Stimulated activated CD4-positive, alpha-beta T cell treated with anti-CD3 and anti-CD28 coated beads, Interleukin-1b, Interleukin-23, amount 100 ng/mL, for 48 hours (primary cell): ENCODE data around the gene FAM89B.
"Not testable (repeated sequence)": the region's sequence is repeated elsewhere in the genome, so short reads cannot be mapped to it uniquely, and the experiment has no call there.

ENCODE experiments used
- DNase-seq: peaks from one replicate; pipeline ENCODE4 v3.0.0-alpha.2; 2020

Gene FAM89B

DNA sequence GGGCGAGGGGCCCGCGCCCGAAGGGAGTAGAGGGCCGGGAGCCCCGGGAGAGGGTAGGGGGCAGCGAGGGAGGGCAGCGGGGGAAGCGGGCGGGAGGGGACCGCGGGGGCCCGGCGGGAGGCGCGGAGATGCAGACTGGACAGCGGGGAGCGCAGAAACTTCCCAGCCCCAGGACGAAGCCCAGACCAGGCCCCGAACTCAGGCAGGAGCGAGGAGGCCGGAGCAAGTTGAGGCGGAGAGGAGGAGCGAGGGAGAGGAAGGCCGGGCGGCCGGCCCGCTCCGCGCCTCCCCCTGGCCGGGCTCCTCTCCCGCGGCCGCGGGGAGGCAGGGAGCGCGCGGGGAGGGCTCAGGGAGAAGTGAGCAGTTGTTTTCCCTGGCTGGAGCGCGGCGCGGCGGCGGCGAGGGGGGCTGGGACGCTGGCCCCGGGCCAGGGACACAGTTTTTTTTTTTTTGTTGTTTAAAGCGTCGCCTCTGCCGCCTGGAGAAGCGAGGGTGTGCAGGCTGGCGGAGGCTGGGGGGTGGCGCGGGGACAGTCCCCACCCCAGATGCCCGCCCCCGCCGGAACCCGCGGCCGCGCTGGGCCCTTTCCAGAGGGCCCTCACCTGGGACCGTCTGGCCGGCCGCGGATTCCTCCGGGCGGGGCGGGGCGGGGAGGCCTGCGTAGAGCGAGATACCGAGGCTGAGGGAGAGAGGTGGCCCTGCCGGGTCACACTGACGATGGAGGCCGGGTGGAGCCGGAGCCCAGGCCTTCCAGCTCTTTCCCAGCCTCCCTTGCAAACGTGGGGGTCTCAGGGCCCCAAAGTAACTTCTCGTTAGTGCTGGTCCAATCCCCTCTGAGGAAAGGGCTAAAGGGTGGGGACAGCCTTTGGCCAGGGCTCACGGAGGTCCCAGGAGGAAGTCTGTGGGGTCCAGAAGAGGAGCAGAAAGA lies 14.1 kb upstream of the FAM89B start, which contains the start of gene LTBP3:
Gene LTBP3 (minus strand): TSS at position 358 of the 928 bp plus-strand sequence. CDS start 400 bp downstream, outside the sequence.
- DNase-seq = no peak

DNA sequence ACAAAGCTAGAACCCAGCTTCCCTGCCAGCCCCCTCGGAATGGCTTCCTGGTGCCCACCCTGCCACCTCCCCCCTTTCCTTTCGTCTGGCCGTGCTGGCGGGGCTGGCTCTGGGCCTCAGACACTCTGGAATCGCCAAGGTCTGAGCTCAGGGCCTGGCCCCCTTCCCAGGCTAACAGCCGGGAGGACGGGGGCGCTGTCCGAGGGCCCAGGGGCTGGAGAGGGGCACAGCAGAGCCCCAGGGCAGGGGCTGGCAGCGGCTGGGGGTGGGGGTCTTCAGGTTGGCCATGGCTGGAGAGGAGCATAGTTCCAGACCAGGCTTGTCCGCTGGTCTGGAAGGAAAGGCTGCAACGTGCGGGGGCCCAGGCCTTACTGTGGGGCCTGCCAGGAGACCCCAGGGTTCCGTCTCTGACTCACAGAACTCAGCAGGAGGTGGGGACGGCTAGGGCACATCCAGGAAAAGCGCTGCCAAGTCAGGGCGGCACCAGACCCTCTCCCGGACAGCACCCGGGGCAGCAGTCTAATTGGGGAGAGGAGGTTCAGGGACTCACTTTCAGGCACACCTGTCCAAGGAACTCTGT lies 13.3 kb upstream of the FAM89B start:
- DNase-seq = no peak

GRCh38 chr11:65559535-65559934 lies 12.8 kb upstream of the FAM89B start:
- peak; percentile 57 for DNase-seq

- no peak for DNase-seq
Observed at GRCh38 chr11:65559951-65560537, 12.3 kb upstream of the FAM89B start.

DNA sequence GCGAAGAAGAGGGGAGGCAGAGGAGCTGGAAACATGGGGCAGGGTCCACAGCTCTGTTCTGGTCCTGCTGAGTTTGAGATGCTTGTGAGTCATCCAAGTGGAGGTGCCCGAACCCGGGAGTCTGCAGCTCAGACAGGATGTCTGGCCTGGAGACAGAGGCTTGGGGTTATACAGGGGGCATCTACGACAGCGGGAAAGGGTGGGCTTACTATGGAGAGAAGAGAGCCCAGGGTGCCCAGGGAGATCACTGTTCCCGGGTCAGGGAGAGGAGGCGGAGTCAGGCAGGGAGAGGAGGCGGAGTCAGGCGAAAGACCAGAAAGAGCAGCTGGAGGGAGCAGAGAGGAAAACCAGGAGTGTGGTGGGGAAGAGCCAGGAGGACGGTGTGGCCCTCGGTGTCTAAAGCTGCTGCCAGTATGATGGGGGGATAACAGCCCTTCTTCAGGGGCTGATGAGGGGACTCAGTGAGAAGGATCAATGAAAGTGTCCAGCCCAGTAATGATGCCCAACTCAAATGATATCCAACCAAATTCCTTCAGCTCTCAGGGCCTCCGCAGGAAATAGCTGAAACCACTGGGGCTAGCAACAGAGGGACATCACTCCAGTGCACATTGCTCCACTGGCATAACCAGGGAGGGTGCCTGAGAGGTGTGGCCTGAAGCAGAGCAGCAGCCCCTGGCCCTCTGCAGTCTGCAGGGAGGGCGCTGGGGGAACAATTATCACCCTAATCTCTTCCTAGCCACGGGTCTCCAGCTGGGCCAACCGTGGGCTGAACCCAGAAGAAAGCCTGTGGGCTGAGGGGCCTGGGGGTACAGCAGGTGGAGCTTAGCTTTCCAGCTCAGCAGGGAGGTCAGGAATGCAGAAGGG lies 11.6 kb upstream of the FAM89B start:
- DNase-seq = no peak

- DNase-seq = no peak
Observed at GRCh38 chr11:65562020-65562419, 10.3 kb upstream of the FAM89B start.

DNA sequence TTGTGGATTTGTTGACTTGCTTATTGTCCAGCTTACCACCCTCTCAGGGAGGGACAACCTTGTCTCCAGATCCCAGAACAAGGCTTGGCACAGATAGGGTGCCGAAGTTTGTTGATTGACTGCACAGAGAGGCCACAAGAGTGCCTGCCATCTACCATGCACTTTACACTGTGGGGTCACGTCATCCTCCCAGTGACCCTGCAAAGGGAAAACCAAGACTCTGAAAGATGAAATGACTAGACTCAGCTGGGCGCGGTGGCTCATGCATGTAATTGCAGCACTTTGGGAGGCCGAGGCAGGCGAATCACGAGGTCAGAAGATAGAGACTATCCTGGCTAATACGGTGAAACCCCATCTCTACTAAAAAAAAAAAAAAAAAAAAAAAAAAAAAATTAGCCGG lies 9.6 kb upstream of the FAM89B start:
- DNase-seq = no peak

DNA sequence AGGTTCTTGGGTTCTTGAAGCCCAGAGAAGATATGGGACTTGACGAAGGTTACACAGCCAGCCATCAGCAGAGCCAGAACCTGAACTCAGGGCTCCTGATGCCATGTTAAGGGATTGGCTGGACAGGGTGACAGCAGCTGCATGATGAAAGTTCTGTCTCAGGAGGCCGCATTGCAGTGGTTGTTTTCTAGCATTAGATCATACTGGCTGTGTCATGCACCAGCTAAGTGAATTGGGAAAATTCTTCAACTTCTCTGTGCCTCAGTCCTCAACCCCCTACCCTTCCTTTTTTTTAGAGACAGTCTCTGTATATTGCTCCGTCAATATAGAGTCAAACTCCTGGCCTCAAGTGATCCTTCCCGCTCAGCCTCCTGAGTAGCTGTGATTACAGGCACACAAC lies 8.7 kb upstream of the FAM89B start:
- DNase-seq = no peak

DNA sequence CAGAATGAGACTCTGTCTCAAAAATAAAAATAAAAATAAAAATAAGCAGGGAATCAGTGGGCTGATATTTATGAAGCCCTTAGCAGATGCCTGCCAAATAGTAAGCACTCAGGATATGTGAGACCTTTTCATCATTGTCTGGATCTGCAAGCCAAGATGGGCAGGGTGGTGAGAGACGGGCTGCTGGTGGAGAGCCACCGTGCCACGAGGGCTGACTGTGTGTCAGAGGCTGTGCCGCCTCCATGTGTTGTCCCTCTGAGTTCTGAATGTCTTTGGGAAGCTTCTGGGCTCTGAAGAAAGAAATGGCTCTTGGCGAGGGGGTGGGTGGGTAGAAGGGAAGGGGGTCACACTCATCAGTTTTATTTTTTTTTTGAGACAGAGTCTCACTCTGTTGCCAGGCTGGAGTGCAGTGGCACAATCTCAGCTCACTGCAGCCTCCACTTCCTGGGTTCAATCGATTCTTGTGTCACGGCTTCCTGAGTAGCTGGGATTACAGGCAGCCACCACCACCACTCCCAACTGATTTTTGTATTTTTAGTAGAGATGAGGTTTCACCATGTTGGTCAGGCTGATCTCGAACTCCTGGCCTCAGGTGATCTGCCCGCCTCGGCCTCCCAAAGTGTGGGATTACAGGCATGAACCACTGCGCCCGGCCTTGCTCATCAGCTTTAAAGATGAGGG lies 7.3 kb upstream of the FAM89B start:
- DNase-seq = not testable (repeated sequence)

- DNase-seq = no peak
Observed at GRCh38 chr11:65565624-65566453, 6.5 kb upstream of the FAM89B start.

DNA sequence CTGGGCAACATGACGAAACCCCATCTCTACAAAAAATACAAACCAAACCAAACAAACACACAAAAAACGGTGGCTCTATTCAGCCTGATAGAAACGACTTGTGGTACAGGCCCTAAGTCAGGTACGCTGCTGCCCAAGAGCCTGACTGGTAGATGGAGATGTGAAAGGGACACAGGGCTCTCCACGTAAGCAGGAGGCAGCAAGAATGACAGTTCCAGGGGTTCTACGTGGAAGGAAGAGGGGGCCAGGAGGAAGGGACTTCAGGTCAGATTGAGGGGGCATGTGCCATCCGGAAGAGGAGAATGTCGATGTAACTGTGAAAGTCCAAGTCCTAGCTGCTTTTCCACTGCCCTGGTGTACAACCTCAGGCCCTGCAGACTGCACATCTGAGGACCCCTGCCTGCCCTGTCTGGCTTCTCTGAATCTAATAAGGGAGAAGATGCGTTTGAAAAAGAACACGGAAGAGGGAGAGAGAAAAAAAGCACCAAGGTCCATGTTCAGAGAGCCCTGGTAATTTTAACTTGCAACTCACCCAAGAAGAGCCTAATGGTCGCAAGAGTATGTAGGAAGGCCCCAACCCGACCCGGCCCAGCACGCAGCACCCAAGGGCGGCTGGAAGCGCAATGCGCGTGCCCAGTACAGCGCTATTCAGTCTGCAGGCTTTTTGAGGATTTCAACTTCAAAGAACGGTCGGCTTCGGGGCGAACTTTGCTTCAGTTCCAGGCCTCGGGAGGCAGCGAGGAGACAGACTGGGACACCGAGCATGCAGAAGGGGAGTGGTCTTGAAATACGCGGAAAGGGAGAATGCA lies 3.0 kb upstream of the FAM89B start:
- DNase-seq = no peak

GRCh38 chr11:65569973-65570918 lies 2.1 kb upstream of the FAM89B start, which contains the start of gene ZNRD2:
TSS of gene ZNRD2 (plus strand) at chr11:65570477. CDS start at chr11:65570492, 15 bp downstream.
- DNase-seq = peak; percentile 100

DNA sequence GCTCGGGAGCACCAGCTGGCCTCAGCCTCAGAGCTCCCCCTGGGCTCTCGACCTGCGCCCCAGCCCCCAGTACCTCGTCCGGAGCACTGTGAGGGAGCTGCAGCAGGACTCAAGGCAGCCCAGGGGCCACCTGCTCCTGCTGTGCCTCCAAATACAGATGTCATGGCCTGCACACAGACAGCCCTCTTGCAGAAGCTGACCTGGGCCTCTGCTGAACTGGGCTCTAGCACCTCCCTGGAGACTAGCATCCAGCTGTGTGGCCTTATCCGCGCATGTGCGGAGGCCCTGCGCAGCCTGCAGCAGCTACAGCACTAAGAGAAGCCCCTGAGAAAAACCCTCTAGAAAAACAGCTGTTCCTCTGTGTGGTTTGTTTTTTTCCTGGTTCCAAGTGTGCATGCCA lies 918 bp upstream of the FAM89B start:
- DNase-seq = no peak

DNA sequence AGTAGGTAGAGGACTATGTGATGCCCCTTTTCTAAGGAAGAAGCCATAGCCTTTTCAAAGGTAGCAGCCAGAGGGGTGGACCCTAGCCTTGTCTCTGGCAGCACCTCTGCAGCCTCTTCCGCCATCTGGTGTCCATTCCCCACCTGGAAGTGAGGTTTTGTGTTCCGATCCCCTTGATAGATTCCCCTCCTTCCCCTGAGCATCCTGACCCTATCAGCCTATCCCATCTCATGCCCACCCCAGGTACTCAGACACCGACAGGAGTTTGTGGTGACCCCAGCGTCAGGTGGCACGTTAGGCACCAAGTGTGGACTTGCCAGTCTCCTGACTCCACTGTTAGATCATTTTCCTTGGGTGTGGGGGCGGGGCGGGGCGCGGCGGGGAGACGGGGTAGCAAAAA lies 398 bp upstream of the FAM89B start:
- no peak for DNase-seq

GRCh38 chr11:65573391-65574079 lies 1.2 kb downstream of the FAM89B start:
- DNase-seq = no peak

DNA sequence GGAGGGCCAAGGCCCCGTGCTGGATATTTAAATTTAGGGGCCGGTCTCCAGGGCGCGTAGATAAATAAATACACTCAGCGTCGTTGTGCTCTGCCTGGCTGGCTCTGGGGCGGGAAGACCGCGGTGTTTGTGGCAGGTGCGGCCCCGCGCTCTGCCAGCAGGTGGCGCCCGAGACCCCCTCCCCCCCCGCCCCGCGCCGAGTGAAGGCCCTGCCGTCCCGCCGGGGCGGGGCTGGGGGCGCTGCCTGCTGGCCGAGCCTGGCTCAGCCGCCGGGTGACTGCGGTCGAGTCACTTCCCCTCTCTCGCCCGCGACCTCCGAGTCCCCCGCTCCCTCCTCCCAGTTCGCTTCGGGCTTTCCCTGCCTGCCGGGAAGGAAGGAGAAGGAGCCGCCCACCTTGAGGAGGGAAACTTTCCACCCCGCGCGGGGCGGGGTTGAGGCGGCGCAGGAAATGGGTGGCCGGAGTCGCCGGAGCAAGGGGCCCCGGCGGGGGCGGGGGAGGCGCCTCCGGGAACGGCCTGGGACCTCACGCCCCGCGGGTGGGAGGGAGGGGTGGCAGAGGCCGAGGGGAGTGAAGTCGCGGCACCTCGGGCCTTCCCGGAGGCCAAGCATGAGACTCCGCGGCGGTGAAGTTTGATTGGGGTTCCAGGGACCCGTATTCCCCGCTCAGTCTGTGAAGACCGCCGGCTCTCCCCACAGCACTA lies 1.9 kb downstream of the FAM89B start:
- DNase-seq = peak; percentile 94

DNA sequence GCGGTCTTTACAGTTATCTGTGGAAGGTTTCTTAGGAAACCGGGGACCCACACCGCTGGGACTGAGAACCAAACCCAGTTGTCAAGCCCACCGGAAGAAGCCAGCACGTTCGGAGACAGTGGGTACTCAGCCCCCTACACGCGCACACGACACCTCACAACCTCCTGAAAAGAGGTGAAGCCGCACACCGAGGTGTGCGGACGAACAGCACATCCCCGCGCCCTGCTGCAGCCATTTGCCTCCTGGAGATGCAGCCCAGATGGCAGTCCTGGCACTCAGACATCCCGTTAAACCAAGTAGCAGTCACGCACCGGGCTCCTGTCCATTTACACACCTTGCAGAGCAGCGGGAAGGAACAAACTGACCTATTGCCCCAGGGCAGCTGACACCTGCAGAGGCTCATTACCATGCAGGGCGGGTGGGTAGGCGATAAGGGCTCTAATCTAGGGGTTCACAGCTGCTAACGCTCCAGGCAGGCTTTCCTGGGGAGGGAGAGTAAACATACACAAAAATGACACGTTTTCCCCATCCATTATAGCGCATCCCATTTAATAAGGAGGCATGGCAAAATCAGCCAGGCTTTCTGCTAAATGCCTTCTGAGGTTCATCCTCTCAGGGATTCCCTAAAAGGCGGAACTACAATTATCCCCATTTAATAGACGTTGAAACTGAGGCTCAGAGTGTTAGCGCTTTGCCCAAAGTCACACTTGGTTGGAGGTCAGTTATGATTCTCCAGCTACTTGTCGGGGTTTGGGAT lies 2.7 kb downstream of the FAM89B start:
- DNase-seq = no peak
